GM19025 (cell line): ENCODE data around the gene MPL.

Experiments used
- ATAC-seq: cut with Tn5 transposase; IDR thresholded peaks from one replicate; pipeline ENCODE4 v1.9.1; 2021; ENCODE audit warnings: mild to moderate bottlenecking, low read depth, moderate library complexity; ENCODE audit not compliant: unreplicated experiment

Gene MPL

DNA sequence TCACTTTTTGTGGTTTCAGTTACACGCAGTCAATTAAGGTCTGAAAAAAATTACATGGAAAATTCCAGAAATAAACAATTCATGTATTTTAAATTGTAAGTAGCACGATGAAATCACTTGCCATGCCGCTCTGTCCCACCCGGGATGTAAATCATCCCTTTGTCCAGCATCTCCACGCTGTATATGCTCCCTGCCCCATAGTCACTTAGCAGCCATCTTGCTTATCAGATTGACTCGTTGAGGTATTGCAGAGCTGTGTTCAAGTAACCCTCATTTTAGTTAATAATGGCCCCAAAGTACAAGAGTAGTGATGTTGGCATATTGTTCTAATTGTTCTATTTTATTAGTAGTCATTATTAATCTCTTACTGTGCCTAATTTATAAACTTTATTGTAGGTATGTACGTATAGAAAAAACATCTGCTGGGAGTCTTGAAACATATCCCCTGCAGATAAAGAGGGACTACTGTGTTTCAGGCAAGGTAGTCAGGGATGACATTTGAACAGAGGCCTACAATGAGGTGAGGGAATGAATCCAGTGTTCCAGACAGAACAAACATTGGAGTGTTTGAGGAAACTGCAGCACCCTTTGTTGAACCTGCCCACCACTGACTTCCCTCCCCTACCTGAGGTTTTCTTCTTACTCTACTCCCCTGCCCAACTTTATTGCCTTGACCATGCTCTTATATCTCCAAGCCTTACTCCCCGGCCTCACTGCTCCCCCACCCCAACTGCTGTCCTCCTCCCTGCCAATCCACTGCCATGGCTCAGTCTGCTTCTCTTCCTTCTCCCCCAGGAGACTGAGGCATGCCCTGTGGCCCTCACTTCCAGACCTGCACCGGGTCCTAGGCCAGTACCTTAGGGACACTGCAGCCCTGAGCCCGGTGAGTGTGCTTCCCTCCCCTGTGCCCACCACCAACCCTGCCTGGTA is 14.1 kb downstream of the MPL start:
- ATAC-seq = no peak

DNA sequence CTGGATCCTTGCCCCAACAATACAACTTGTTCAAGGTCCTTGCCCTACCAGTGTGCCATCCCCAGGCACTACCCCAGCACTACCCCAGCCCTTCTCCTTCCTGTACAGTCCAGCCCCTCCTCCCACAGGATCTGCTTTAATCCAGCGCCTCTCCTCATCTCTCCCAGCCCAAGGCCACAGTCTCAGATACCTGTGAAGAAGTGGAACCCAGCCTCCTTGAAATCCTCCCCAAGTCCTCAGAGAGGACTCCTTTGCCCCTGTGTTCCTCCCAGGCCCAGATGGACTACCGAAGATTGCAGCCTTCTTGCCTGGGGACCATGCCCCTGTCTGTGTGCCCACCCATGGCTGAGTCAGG is 14.7 kb downstream of the MPL start:
- ATAC-seq = no peak

DNA sequence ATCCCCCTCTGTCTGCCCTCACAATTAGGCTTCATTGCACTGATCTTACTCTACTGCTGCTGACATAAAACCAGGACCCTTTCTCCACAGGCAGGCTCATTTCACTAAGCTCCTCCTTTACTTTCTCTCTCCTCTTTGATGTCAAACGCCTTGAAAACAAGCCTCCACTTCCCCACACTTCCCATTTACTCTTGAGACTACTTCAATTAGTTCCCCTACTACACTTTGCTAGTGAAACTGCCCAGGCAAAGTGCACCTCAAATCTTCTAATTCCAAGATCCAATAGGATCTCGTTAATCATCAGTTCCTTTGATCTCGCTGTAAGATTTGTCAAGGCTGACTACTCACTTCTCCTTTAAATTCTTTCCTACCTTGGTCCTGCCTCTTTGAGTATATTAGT is 15.3 kb downstream of the MPL start:
- no peak for ATAC-seq

DNA sequence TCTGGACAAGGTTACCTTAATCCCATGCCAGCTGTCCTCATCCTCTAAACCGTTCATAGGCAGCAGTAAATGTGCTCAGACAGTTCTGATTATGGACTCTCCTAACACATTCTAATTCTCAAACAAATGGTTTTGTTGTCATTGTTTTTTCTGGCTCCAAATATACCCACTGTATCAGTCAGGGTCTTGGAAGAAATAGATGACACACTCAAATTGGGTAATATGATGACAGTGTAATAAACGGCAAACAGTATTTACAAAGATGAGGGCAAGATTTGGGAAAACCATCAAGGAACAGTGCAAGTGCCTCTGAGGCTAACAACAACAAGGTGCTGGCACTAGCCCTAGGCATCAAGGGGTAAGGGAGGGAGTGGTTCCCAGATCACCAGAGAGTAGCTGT is 16.9 kb downstream of the MPL start:
- no peak for ATAC-seq

DNA sequence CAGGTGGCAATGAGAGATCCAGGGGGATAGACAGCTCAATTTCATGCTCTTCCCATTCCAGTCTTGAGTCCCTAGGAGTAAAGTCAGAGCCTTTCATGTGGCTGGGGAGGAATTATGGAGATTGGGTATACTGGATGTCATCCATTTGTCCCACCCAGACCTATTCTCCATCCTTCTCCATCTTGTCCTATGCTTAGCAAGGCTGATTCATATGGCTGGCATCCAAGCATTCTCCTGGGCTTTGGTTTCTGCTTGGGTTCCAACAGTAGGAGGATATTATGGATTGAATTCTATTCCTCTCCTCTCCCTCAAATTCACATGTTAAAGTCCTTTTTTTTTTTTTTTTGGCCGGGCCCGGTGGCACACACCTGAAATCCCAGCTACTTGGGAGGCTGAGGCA is 17.3 kb downstream of the MPL start:
- no peak for ATAC-seq

DNA sequence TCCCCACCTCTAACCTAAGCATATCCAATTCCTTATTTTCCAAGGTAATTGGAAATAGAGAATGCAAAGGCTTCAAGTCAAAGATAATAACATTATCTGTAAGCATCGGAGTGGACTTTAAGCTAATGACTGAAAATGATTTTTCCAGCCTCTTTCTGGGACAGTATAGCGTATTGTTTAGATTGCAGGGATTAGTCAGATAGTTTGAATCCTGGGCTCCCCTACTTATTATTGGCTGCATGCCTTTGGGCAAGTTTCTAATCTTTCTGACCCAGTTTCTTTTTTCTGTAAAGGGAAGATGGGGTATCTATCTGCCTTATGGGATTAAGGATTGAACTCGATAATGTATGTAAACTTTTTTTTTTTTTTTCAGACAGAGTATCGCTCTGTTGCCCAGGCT is 19.6 kb downstream of the MPL start:
- no peak for ATAC-seq

DNA sequence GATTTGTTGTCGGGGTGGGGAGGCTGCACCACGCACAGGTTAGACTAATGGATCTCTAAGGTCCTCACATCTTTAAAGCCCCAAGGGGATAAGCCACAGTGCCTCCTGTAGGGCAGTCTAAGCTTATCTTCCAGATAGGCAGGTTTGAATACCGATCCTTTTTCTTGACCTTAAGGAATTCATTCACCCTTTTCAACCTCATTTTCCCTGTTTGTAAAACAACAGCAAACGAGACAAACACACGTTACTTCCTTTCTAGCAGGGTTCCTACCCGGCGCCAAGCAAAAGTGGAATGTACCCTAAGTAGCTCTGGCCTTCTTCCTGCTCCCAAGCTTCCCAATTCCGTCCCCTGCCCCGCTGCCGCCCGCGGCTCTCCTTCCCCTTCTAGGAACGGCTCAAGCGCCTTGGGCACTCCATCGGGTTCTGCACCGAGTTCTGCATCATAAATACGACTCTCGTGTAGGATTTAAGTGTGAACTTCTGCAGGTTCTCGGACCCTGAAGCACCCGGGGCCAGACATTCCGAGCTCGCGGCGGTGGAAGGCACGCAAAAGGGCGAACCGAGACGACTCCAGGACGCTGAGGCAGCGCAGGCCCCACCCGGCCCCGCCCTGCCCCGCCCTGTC is 20.6 kb downstream of the MPL start:
- ATAC-seq = peak; percentile 3

DNA sequence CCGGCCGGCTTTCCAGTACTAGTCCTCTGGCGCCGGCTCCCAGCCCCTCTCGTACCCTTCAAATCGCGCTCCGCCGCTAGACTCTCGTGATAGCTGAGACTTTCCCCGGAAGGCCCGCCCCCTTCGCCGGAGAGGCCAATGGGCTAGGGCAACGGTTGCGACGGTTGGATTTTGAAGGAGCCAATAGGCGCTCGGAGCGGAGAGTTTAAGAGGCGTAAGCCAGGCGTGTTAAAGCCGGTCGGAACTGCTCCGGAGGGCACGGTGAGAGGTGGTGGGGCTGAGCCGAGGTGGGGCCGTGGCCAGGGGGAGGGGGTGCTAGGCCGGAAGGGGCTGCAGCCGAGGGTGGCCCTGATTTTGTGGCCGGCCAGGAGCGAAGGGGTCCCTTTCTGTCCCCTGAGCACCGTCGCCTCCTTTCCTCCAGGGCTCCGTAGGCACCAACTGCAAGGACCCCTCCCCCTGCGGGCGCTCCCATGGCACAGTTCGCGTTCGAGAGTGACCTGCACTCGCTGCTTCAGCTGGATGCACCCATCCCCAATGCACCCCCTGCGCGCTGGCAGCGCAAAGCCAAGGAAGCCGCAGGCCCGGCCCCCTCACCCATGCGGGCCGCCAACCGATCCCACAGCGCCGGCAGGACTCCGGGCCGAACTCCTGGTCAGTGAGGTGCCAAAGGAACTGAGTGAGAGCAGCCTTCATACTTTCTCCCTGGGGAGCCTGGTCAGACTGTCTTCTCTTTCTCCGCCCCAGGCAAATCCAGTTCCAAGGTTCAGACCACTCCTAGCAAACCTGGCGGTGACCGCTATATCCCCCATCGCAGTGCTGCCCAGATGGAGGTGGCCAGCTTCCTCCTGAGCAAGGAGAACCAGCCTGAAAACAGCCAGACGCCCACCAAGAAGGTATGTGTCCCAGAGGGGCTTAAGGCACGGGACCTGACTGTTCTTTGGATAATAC is 21.4 kb downstream of the MPL start, which contains the start of gene CDC20:
CDC20 (plus strand) TSS at position 236 of the 948 bp plus-strand sequence; CDS start at position 471, 235 bp downstream.
- peak; percentile 97 for ATAC-seq

DNA sequence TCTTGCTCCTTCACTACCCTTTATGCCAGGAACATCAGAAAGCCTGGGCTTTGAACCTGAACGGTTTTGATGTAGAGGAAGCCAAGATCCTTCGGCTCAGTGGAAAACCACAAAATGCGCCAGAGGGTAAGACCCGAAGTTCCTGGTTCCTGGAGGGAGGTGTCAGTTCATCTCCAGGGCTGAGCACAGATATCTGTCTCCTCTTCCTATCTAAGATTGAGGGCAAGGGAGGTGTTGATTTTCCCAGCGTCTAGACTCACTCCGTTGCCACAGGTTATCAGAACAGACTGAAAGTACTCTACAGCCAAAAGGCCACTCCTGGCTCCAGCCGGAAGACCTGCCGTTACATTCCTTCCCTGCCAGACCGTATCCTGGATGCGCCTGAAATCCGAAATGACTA is 22.1 kb downstream of the MPL start:
- ATAC-seq = no peak

DNA sequence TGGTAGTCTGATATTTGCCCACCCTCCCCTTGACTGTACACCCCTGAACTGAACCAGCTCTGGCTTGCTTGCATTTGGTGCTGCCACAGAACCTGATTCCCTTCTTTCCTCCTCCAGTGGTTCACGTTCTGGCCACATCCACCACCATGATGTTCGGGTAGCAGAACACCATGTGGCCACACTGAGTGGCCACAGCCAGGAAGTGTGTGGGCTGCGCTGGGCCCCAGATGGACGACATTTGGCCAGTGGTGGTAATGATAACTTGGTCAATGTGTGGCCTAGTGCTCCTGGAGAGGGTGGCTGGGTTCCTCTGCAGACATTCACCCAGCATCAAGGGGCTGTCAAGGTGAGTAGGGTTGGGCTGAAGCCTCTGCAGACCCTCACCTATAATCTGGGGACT is 23.0 kb downstream of the MPL start:
- ATAC-seq = no peak

DNA sequence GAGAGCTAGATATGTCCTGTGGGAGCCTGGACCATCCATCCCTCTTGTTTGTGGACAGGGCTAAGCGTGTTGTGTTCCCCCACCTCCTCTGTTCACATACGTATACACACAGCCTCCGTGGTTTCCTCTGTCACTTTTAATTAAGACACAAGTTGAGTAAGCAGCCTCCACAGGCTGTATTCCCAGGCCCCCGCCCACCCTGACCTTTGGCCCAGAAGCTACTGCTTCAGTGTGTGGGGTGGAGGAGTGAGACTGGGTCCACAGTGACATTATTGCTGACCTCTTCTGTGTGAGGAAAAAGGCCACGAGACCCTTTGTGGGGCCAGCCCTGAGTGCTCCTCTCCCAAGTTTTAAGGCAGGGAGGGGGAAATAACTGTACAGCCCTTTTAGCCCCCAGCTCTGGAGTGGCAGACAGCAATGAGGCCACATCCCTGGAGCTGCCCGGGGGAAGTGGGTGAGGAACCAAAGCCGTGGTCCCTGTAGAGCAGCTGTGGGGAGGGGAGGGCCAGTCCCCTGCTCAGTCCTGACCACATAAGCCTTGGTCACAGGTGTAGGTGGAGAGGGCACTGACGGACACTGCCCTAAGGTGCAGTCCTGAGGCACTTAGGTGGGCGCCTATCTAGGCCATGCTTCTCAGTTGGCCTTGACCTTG is 25.8 kb downstream of the MPL start:
- ATAC-seq = no peak

DNA sequence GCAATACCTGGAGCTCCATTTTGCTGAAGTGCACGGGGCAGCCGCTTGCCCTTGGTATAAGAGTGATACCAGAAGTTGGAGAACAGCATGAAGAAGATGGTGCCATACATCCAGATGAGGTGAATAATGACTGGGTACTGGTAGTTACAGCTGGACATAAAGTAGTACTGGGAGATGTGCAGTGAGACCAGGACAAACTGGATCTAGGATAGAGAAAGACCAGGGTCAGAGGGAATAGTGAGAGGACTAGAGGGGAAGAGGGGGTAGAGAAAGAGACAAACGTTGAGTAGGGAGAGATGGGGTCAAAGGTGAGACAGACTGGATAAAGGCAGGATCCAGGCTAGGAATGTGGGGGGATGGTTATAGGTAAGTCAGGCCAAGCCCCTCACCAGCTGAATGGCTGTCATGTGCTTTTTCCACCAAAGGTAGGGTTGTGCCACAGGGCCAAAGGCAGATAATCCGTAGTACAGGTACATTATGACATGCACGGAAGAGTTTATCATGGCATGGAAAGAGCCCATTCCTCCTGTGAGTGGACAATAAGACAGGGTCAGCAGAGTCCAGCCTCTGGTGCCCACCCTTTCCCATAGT is 26.4 kb downstream of the MPL start:
- ATAC-seq = no peak

DNA sequence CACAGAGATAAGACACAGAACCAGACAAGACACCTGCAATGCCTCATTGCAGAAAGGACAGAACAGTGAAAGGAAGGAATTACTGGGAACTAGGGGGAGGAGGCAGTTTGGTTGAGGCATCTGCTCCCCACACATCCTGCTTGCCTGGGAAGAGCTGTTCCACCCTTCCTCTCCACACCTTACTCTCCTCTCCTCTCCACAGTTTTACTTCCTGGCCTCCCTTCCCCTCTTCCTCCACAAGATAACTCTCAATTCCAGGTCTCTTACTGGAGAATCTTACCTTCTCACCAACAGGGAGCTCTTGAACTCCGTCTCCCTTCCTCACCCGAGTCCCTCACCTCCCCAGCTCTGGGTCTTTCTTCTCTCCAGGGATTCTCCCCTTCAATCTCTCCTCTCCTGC is 28.1 kb downstream of the MPL start:
- no peak for ATAC-seq

DNA sequence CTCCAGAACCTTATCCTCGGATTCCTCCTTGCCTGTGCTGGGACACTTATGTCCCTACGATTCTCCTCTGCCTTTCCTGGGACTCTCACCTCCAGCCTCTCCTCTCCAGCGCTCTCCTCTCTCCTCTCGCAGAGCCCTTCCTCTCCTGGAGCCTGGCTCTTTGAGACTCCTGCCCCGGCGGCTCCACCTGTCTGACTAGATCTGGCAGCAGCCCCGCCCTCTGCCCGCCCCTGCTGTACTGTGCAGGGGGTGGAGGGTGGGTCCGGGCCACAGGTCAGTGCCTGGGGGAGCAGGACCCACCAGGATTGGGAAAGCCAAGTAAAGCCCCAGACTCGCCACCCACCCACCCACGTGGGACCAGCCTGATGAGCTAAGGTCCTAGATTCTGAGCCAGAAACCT is 28.6 kb downstream of the MPL start:
- no peak for ATAC-seq

DNA sequence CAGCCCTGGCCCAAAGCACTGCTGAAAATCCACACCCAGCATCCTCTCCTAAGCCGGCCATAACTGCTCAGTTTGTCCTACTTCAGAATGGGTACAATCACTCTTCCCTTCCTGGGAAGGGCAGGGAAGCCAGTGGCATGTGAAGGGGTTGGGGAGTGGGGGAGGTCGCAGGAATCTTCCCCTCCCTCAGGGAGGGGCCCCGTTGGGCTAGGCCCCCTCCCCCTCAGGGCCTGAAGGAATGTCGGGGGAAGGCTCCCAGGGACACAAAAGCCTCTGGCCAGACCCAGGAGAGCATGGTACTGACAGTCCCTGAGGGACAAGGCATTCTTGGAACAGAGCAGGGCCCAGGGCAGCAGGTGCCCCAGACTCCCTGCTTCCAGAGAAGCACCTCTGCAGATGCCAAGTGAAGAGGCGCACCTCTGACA is 29.0 kb downstream of the MPL start:
- ATAC-seq = no peak

DNA sequence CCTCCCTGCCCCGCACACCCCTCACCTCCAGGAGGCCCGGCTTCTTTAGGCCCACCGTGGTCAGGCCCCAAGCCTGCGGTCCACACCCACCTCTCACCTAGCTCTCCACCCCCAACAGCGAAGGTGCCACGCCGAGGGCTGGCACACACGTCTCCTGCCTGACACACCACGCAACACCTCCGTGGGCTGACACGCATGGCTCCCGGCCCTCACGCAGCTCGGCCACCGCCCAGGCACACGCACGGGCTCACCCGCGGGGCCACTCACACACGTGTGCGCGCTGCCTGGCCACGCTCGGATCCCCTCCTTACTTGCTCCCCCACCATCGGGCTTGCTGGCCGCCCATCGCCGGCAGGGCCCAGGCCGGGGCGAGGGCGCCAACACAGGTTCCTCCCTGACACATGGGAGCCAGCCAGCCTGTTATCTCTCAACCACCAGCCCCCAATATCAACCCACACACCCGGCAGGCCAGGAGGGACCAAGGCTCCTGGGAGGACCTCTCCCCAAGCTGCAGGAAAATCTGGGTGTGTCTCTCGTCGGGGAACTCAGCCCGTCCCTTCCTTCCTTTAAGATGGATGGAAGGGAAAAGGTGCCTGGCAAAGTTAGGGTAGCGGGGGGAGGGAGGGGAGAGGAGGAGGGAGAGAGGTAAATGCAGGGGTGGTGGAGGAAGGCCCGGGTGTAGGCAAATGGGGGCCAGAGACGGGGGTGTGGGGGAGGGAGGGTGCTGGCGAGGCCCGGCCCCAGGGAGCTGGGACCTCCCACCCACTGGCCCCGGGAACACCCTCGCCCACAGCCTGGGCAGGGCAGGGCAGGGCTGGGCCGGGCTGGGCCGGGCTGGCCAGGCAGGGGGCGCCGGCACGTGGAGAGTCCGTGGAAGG is 29.6 kb downstream of the MPL start:
- ATAC-seq = peak; percentile 46

DNA sequence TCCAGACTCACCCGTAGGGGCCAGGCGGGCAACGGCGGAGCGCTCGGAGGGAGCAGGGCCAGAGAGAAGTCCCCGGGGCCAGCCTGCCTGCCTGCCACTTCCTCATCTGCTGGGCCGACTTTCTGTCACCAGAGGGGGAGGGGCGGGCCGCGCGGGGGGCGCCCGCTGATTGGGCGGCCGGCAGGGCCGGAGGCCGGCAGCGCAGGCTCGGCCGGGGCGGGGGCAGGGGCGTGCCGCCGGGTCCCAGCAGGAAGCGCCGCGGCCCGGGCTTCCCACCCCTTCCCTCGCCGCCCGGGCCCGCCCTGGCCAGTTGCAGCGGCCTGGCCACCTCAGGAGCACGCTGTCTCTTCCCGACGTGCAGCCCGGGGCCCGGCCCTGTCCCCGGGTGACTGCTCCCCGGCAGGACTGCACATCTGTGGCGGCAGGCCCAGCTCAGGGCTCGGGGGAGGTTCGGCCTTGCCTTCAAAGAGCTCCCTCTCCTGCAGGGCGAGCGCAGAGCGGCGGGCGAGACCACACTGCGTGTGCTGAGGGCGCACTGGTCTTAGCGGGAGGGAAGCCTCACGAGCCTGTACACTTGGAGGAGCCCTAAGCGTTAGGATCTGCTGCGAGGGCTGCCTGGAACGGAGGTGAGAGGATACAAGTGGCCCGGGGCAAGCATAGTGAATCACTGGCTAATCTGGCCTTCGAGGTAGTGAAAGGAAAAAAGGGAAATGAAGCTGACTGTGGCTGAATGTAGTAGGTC is 30.5 kb downstream of the MPL start, which contains the start of gene ELOVL1:
ELOVL1 (minus strand) TSS at position 108 of the 742 bp plus-strand sequence. CDS start 2,402 bp downstream, outside the sequence.
- ATAC-seq = peak; percentile 78

DNA sequence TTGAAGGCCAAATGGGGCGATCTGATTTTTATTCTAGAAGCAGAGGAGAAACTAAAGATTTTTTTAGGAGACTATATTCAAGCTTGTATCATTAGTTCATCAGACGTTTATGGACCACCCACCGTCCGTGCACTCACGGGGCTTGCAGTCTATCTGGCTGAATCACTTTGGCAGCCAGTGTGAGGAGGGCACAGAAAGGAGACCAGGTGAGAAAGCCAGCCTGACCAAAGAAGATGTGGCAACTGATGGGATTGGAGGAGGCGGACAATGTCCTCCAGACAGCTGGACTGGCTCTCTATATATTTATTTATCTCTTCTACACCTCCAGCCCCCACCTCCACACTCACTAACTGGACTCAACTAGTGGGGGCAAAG is 31.0 kb downstream of the MPL start:
- no peak for ATAC-seq
